DND-41 (cell line): ENCODE results near the gene ARRDC1.

Experiments
- EZH2 ChIP-seq: IDR thresholded peaks from 3 replicates; pipeline ENCODE4 v1.6.1; 2012; ENCODE audit warnings: borderline replicate concordance, low read depth, mild to moderate bottlenecking, moderate library complexity, low read length, inconsistent platforms; ENCODE audit not compliant: severe bottlenecking
- TF ChIP-seq, protein P1 (sequence below): IDR thresholded peaks from 2 replicates; pipeline ENCODE4 v1.5.1; 2012; ENCODE audit warnings: borderline replicate concordance, low read length, moderate library complexity, mild to moderate bottlenecking; ENCODE audit not compliant: poor library complexity, severe bottlenecking; ENCODE audit errors: extremely low read depth

DNA sequence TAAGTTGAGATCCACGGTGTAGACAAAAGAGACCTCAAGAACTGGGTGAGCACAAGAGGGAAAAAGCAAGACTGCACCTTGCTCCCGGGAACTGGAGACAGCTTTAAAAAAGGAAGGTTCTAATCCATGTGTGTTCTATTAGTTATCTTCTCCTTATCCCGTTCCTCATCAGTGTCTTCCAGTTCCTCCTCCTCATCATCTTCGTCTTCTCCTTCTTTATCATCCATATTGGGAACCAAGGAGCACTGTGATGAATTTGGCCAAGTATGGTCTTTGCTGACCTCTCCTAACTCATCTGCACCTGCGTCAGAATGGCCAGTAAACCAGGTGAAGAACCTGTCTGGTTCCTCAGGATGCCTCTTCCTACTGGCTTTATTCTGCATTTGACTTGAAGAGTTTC, 35.4 kb downstream of the ARRDC1 start:
- TF ChIP-seq, protein P1, sequence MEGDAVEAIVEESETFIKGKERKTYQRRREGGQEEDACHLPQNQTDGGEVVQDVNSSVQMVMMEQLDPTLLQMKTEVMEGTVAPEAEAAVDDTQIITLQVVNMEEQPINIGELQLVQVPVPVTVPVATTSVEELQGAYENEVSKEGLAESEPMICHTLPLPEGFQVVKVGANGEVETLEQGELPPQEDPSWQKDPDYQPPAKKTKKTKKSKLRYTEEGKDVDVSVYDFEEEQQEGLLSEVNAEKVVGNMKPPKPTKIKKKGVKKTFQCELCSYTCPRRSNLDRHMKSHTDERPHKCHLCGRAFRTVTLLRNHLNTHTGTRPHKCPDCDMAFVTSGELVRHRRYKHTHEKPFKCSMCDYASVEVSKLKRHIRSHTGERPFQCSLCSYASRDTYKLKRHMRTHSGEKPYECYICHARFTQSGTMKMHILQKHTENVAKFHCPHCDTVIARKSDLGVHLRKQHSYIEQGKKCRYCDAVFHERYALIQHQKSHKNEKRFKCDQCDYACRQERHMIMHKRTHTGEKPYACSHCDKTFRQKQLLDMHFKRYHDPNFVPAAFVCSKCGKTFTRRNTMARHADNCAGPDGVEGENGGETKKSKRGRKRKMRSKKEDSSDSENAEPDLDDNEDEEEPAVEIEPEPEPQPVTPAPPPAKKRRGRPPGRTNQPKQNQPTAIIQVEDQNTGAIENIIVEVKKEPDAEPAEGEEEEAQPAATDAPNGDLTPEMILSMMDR = no peak
- no peak for TF ChIP-seq EZH2
